ENCODE results near the gene MEOX1. TPM values are rescaled to one million over a fixed set of nuclear protein-coding genes. Genes with fewer than 3 reads are reported as not detected.

MEOX1 gene
- total and polyA plus RNA-seq, 2 of the 13 experiments (the other 11 are each of a cell fraction or from before 2014, with no cell fraction given): not detected

GRCh38 chr17:43694081-43694870 is 32.6 kb upstream of the MEOX1 start (continued):
- TF ChIP-seq ARID3A (IDR thresholded peaks at IDR 0.05; ENCODE audit: low read depth, low read length) (no peak), MYNN (CRISPR knock-in tag; IDR thresholded peaks at IDR 0.05; ENCODE audit: low read depth) (0 out of 2 replicates have a peak, but pooled peaks have one; percentile 45), ZNF350 (CRISPR knock-in tag; IDR thresholded peaks at IDR 0.05; ENCODE audit: borderline replicate concordance, low read depth) (peak; percentile 29; the same call in 1 of the 2 replicates), ZNF432 (CRISPR knock-in tag; IDR thresholded peaks at IDR 0.05; ENCODE audit: borderline replicate concordance) (no peak), ZBTB38 (CRISPR knock-in tag; IDR thresholded peaks at IDR 0.05) (no peak), NCOA2 (CRISPR knock-in tag; IDR thresholded peaks at IDR 0.05) (peak; percentile 52), KDM3A (CRISPR knock-in tag; IDR thresholded peaks at IDR 0.05; ENCODE audit: low read depth) (0 out of 2 replicates have a peak, but pooled peaks have one; percentile 62), ZNF317 (CRISPR knock-in tag; IDR thresholded peaks at IDR 0.05) (no peak), ZNF687 (CRISPR knock-in tag; IDR thresholded peaks at IDR 0.05) (0 out of 2 replicates have a peak, but pooled peaks have one; percentile 11)
- TF ChIP-seq, protein P1, sequence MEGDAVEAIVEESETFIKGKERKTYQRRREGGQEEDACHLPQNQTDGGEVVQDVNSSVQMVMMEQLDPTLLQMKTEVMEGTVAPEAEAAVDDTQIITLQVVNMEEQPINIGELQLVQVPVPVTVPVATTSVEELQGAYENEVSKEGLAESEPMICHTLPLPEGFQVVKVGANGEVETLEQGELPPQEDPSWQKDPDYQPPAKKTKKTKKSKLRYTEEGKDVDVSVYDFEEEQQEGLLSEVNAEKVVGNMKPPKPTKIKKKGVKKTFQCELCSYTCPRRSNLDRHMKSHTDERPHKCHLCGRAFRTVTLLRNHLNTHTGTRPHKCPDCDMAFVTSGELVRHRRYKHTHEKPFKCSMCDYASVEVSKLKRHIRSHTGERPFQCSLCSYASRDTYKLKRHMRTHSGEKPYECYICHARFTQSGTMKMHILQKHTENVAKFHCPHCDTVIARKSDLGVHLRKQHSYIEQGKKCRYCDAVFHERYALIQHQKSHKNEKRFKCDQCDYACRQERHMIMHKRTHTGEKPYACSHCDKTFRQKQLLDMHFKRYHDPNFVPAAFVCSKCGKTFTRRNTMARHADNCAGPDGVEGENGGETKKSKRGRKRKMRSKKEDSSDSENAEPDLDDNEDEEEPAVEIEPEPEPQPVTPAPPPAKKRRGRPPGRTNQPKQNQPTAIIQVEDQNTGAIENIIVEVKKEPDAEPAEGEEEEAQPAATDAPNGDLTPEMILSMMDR (CRISPR knock-in tag; IDR thresholded peaks at IDR 0.05): peak; percentile 96
- TF ChIP-seq, protein P2, sequence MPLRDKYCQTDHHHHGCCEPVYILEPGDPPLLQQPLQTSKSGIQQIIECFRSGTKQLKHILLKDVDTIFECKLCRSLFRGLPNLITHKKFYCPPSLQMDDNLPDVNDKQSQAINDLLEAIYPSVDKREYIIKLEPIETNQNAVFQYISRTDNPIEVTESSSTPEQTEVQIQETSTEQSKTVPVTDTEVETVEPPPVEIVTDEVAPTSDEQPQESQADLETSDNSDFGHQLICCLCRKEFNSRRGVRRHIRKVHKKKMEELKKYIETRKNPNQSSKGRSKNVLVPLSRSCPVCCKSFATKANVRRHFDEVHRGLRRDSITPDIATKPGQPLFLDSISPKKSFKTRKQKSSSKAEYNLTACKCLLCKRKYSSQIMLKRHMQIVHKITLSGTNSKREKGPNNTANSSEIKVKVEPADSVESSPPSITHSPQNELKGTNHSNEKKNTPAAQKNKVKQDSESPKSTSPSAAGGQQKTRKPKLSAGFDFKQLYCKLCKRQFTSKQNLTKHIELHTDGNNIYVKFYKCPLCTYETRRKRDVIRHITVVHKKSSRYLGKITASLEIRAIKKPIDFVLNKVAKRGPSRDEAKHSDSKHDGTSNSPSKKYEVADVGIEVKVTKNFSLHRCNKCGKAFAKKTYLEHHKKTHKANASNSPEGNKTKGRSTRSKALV (CRISPR knock-in tag; IDR thresholded peaks at IDR 0.05): 0 out of 2 replicates have a peak, but pooled peaks have one; percentile 44
- TF ChIP-seq, protein P3, sequence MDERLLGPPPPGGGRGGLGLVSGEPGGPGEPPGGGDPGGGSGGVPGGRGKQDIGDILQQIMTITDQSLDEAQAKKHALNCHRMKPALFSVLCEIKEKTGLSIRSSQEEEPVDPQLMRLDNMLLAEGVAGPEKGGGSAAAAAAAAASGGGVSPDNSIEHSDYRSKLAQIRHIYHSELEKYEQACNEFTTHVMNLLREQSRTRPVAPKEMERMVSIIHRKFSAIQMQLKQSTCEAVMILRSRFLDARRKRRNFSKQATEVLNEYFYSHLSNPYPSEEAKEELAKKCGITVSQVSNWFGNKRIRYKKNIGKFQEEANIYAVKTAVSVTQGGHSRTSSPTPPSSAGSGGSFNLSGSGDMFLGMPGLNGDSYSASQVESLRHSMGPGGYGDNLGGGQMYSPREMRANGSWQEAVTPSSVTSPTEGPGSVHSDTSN (CRISPR knock-in tag; IDR thresholded peaks at IDR 0.05): no peak; the same call in 1 of the 2 replicates
- TF ChIP-seq, protein P4, sequence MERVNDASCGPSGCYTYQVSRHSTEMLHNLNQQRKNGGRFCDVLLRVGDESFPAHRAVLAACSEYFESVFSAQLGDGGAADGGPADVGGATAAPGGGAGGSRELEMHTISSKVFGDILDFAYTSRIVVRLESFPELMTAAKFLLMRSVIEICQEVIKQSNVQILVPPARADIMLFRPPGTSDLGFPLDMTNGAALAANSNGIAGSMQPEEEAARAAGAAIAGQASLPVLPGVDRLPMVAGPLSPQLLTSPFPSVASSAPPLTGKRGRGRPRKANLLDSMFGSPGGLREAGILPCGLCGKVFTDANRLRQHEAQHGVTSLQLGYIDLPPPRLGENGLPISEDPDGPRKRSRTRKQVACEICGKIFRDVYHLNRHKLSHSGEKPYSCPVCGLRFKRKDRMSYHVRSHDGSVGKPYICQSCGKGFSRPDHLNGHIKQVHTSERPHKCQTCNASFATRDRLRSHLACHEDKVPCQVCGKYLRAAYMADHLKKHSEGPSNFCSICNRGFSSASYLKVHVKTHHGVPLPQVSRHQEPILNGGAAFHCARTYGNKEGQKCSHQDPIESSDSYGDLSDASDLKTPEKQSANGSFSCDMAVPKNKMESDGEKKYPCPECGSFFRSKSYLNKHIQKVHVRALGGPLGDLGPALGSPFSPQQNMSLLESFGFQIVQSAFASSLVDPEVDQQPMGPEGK (CRISPR knock-in tag; IDR thresholded peaks at IDR 0.05): peak; percentile 53
